IPS DF 19.7 (cell line): ENCODE results near the gene RXRA.
"Not testable (repeated sequence)": the region's sequence is repeated elsewhere in the genome, so short reads cannot be mapped to it uniquely, and the experiment has no call there.

Experiments used
- DNase-seq: peaks from one replicate; pipeline ENCODE4 v3.0.0-alpha.2; 2013; ENCODE audit warnings: low read depth, low spot score

The RXRA gene

GRCh38 chr9:134307674-134308638, 18.3 kb upstream of the RXRA start:
- no peak for DNase-seq

- not testable (repeated sequence) for DNase-seq
Observed at GRCh38 chr9:134308639-134309220, 17.5 kb upstream of the RXRA start.

- DNase-seq: no peak
Observed at GRCh38 chr9:134313470-134313869, 12.8 kb upstream of the RXRA start.

GRCh38 chr9:134314039-134314949, 12.0 kb upstream of the RXRA start:
- no peak for DNase-seq

- DNase-seq: no peak
Observed at GRCh38 chr9:134314950-134315715, 11.1 kb upstream of the RXRA start.

- DNase-seq: no peak
Observed at GRCh38 chr9:134315716-134316448, 10.4 kb upstream of the RXRA start.

GRCh38 chr9:134316449-134317160, 9.7 kb upstream of the RXRA start:
- DNase-seq: no peak

- no peak for DNase-seq
Observed at GRCh38 chr9:134317400-134317789, 8.9 kb upstream of the RXRA start.

GRCh38 chr9:134317790-134318414, 8.4 kb upstream of the RXRA start:
- DNase-seq: no peak

- no peak for DNase-seq
Observed at GRCh38 chr9:134318481-134318891, 7.8 kb upstream of the RXRA start.

GRCh38 chr9:134318941-134319305, 7.3 kb upstream of the RXRA start:
- no peak for DNase-seq

- DNase-seq: no peak
Observed at GRCh38 chr9:134319306-134320125, 6.7 kb upstream of the RXRA start.

- no peak for DNase-seq
Observed at GRCh38 chr9:134320126-134320867, 6.0 kb upstream of the RXRA start.

- DNase-seq: no peak
Observed at GRCh38 chr9:134320868-134321471, 5.3 kb upstream of the RXRA start.

GRCh38 chr9:134321531-134321930, 4.7 kb upstream of the RXRA start:
- no peak for DNase-seq

GRCh38 chr9:134321946-134322741, 4.1 kb upstream of the RXRA start:
- no peak for DNase-seq
